GM19238 (cell line): Measurements from ENCODE around the gene DPM2.
A peak's percentile ranks its signal among the peaks of the same experiment; 100 is the strongest.

Experiments
- DNase-seq: peaks from one replicate; pipeline ENCODE4 v3.0.0; 2011; ENCODE audit warnings: low spot score; ENCODE audit not compliant: insufficient read length

Gene DPM2

DNA sequence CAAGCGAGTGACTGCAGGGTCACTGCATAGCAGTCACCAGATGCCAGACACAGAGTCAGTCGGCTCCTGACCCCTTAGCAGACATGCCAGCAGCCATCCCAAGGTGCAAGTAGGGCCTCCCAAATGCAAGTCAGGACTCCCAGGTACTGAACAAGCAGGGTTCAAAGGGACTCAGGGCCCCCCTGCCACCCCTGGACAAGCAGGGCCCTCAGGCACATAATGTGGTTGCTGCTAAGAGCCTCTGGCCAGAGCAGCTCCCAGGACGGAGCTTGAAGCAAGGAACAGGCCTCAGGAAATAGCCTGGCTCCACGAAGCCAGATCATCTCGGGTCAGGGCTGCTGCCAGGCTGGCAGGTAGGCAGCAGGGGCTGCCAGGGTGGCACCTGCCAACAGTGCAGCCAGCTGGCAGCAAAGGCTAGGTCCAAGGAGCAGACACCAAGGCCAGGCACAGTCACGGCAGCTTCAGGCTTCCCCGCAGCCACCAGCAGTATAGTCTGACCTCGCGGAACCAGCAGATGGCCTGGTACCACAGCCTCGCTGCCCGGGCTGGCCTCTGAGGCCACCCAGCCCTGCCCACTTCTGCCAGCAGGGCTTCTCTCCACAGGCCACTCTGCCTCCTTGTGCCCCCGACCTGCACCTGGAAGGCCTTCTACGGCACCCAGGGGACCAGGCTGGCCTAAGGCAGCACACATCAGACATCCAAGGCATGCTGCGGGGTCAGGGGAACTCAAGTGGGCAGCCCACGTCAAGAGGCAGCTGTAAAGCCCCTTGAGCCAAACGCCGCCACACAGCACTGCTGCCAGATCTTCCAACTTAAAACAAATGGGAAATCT is 35.7 kb upstream of the DPM2 start:
- no peak for DNase-seq

- DNase-seq: no peak
Measured at GRCh38 chr9:127972236-127972871, 34.7 kb upstream of the DPM2 start.

DNA sequence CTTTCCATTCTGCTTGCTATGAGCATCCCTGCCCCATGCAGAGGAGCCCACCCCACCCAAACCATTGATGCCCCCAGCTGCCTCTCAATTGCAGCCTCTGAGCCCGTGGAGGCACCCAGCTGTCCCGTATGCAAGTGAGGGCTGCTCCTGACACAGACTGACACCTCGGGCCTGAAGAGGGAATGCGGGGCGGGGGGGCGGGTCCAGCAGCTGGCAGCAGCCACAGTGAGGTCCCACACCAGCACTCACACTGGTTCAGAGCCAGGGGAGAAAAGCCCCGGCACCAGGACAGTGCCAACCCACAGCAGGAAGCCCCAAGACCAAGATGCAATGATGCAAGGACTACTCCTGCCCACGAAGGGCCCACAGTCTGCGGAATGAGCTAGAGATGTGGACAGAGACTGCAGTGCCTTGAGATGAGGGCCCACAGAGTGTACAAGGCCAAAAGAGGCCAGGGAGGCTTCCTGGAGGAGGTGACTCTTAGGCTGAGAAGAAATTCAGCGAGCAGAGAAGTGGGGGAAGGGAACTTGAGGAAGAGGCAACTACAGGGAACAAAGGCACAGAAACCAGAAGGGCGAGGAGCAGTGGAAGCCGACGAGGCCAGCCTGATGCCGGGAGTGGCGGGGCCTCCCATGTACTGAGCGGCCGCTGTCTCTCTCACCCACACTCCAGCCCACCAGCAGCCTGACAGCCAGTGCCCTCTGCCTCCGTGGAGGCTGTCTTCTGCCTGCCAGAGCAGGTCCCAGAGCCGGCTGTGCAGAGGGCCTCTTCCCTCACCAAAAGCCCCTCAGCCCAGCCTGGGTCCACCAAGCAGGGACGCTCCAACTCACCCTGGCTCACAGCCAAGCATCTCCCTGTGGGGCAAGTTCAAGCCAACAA is 33.9 kb upstream of the DPM2 start:
- DNase-seq: no peak

- peak; percentile 93 for DNase-seq
Measured at GRCh38 chr9:127970401-127971313, 33.0 kb upstream of the DPM2 start.

DNA sequence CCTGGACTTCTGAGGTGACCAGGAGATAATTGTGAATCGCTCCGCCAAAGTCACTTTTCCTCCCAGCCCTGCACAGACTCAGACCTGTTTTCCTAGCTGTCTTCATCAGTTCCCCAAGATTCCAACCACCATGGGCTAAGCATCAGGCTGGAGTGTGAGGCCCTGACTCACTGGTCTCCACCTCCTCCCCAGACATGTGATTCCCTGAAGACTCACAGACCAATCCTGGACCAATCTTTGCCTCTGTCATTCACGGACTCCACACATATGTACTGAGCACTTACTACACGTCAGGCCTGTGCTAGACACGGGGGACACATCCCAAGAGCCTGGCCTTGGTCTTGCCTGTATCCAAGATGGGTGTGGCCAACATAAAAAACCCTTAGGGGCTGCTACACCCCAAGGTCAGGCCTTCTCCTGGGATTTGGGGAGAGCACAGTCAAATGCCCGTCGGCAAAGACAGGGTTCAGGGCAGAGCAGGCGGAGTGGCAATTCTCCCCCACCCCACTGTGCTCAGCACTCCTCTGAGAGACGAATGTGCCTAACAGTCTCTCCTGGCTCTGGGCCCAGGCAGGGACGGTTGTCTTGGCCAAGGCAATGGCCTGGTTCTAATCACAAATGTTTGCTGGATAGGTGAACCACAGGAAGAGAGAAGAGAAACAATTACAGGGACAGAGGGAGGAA is 31.2 kb upstream of the DPM2 start:
- DNase-seq: no peak

DNA sequence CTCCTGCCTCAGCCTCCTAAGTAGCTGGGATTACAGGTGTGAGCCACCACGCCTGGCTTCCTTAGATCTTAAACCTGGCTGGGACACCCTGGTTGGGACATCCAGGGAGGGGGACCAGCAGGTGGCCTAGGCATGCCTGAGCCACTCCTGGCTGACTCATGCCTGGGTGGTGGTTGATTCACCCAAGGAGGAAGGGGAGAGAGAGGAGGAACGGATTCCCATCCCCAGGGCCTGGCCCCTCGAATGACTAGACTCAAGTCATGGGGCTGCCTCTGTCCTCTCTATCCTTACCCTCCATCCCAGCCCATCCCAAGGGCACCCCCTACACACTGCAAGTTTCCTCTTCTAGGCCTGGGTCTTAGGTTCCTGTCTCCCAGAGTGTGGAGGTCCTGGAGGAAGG is 30.4 kb upstream of the DPM2 start:
- no peak for DNase-seq

- no peak for DNase-seq
Measured at GRCh38 chr9:127967151-127967809, 29.6 kb upstream of the DPM2 start.

GRCh38 chr9:127966416-127967150 is 28.9 kb upstream of the DPM2 start:
- DNase-seq: no peak

- no peak for DNase-seq
Measured at GRCh38 chr9:127965953-127966352, 28.3 kb upstream of the DPM2 start.

GRCh38 chr9:127963359-127964064 is 25.9 kb upstream of the DPM2 start:
- no peak for DNase-seq

DNA sequence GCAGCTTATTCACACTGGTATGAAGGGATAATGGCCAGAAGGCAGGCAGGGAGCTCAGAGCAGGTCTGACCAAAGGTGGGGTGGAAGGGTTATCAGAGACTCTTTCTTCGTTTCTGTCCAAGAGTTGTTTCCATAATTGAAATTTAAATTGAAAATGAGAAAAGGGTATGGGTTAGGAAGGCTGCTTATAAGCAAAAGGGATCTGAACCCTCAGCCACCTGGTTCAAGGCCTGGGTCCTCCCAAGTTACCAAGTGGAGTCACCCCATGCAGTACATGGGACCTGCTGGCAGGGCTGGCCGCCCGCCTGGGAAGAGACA is 25.3 kb upstream of the DPM2 start:
- no peak for DNase-seq

DNA sequence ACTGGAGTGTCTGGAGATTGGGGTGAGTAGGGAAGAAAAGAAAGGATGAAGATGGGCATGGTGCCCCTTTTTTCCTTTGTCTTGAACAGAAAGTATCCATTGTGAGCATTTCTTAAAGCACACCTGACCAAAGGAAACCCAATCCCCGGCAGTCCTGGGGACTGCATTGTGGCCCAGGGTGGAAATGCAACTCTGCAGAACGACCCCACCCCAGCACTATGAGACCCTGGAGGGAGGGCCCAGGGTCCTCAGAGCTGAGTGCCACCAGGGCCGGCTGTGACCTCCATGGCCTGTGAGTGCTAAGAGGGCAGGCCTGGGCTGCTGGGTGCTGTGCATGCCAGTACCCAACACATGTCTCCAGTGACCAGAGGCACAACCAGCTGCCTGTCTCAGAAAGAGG is 24.6 kb upstream of the DPM2 start:
- no peak for DNase-seq

- no peak for DNase-seq
Measured at GRCh38 chr9:127961613-127962155, 24.0 kb upstream of the DPM2 start.

- DNase-seq: no peak
Measured at GRCh38 chr9:127961155-127961490, 23.5 kb upstream of the DPM2 start.

DNA sequence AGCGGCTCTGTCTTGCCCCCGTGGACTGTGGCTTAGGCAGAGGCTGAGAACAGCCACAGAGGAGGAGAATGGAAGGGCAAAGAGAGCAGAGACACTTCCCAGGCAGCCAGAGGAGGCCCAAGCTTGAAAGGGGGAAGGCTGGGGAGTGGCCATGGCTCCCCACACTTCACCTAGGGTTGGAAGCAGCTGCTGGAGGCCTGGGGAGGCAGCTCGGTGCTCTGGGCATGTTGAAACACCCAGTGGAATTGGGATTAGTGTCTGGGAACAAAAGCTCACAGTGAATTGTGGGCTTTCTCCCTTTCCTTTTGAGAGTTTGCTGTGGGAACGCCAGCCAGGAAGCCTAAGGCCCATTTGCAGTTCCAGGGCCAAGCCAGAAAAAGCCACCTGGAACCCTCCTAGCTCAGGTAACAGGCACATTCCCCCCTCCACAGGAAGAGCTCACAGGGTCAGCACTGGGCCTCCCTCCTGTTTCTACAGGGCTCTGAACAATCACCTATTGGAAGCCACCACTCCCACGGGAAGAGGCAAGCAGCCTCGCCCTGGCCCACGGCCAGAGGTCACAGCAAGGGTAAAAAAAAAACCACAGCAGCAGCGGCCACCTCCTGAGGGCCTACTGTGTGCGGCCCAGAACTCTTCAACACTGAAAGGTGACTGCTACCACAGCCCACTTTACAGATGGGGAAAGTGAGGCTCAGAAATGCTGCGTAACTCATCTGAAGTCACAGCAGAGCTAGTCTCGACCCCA is 22.9 kb upstream of the DPM2 start:
- DNase-seq: no peak

GRCh38 chr9:127959841-127960409 is 22.3 kb upstream of the DPM2 start:
- DNase-seq: no peak

DNA sequence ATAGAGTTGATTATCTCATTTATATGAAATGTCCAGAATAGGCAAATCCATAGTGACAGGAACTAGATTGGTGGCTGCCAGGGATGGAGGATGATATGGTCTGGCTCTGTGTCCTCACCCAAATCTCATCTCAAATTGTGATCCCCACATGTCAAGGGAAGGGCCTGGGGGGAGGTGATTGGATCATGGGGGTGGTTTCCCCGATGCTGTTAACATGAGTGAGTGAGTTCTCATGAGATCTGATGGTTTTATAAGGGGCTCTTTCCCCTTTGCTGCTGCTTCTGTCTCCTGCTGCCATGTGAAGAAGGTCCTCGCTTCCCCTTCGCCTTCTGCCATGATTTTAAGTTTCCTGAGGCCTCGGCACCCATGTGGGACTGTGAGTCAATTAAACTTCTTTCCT is 21.7 kb upstream of the DPM2 start:
- no peak for DNase-seq

GRCh38 chr9:127958728-127959127 is 21.1 kb upstream of the DPM2 start:
- no peak for DNase-seq
